H1 (cell line): ENCODE data around the gene PEX16. TPM values are rescaled to one million over a fixed set of nuclear protein-coding genes. Genes with fewer than 3 reads are reported as not detected.

Experiments
- CTCF ChIA-PET: fragments of 300-600 bp; sonication (Branson Sonifier 250); formaldehyde crosslinking; loops from one replicate; lab custom pipeline; 2021; ENCODE audit not compliant: partially characterized antibody; lab: Charles Lee
- POLR2A ChIA-PET: fragments of 300-600 bp; sonication (Branson Sonifier 250); formaldehyde crosslinking; loops from one replicate; lab custom pipeline; 2021; ENCODE audit warnings: inconsistent platforms; ENCODE audit not compliant: partially characterized antibody; lab: Charles Lee
- DNase-seq, 2 experiments: peaks; one replicate each; pipeline versions ENCODE4 v3.0.0 to v3.0.0-alpha.2; 2010 to 2022; ENCODE audit warnings: low spot score in 2 of 2, low read depth in 1 of 2, mixed read lengths in 1 of 2
- FAIRE-seq: peaks from 2 replicates; lab custom pipeline; 2011; peaks lifted over from hg19 to GRCh38; lab: Jason Lieb, UNC
- H2AFZ ChIP-seq: 2 replicates; pipeline ENCODE4 v1.8.1; 2012; ENCODE audit warnings: low read length, inconsistent platforms
- H2AK5ac ChIP-seq: 2 replicates; pipeline ENCODE4 v1.6.1; 2013; ENCODE audit warnings: low read depth, low read length
- H2BK120ac ChIP-seq: replicated peaks from 2 replicates; pipeline ENCODE3; 2013; ENCODE audit warnings: low read depth, low read length, inconsistent platforms
- H2BK12ac ChIP-seq: 2 replicates; pipeline ENCODE4 v1.6.1; 2013; ENCODE audit warnings: low read depth, low read length
- H2BK15ac ChIP-seq: 2 replicates; pipeline ENCODE4 v1.6.1; 2013; ENCODE audit warnings: low read length
- H2BK20ac ChIP-seq: 2 replicates; pipeline ENCODE4 v1.6.1; 2013; ENCODE audit warnings: low read length
- H2BK5ac ChIP-seq: 2 replicates; pipeline ENCODE4 v1.6.1; 2013; ENCODE audit warnings: low read depth, low read length
- H3K14ac ChIP-seq: 2 replicates; pipeline ENCODE4 v1.6.1; 2013; ENCODE audit warnings: inconsistent platforms; ENCODE audit not compliant: insufficient read length
- H3K18ac ChIP-seq: 2 replicates; pipeline ENCODE4 v1.6.1; 2013; ENCODE audit warnings: low read length; ENCODE audit errors: extremely low read depth
- H3K23ac ChIP-seq: 2 replicates; pipeline ENCODE4 v1.6.1; 2013; ENCODE audit warnings: inconsistent platforms; ENCODE audit not compliant: insufficient read length
- H3K23me2 ChIP-seq: 2 replicates; pipeline ENCODE4 v1.6.1; 2013; ENCODE audit warnings: low read depth, low read length
- H3K27ac ChIP-seq: 2 replicates; pipeline ENCODE4 v1.6.1; 2011; ENCODE audit warnings: low read depth, low read length, inconsistent platforms
- H3K27me3 ChIP-seq, 4 experiments: replicated peaks in 1 of 4; 1 replicate in 1 of 4; 2 replicates in 3 of 4; pipeline versions ENCODE4 v1.6.1 to v1.8.1; 2011 to 2013; ENCODE audit warnings: low read length in 3 of 4, mild to moderate bottlenecking in 3 of 4, inconsistent platforms in 2 of 4, mixed read lengths in 2 of 4, moderate library complexity in 1 of 4; ENCODE audit not compliant: control insufficient read depth in 3 of 4, insufficient read depth in 3 of 4; ENCODE audit errors: extremely low read depth in 1 of 4
- H3K36me3 ChIP-seq, 4 experiments: 2 replicates each; pipeline versions ENCODE4 v1.6.1 to v1.8.1; 2011 to 2013; ENCODE audit warnings: mild to moderate bottlenecking in 4 of 4, low read length in 3 of 4, moderate library complexity in 2 of 4, control low read depth in 1 of 4, inconsistent platforms in 1 of 4; ENCODE audit not compliant: insufficient read depth in 4 of 4, control insufficient read depth in 2 of 4
- H3K4ac ChIP-seq: replicated peaks from 2 replicates; pipeline ENCODE3; 2013; ENCODE audit warnings: low read length, low read depth, mixed read lengths, inconsistent platforms; ENCODE audit not compliant: insufficient read length
- H3K4me1 ChIP-seq, 4 experiments: replicated peaks in 1 of 4; 1 replicate in 1 of 4; 2 replicates in 3 of 4; pipeline versions ENCODE4 v1.6.1 to v1.8.1; 2011 to 2013; ENCODE audit warnings: low read length in 3 of 4, inconsistent platforms in 2 of 4, mixed read lengths in 1 of 4; ENCODE audit not compliant: insufficient read depth in 4 of 4, control insufficient read depth in 3 of 4
- H3K4me2 ChIP-seq, 2 experiments: 2 replicates each; pipeline versions ENCODE4 v1.6.1 to v1.8.1; 2011 to 2013; ENCODE audit warnings: low read depth in 2 of 2, low read length in 2 of 2, control low read depth in 1 of 2, inconsistent platforms in 1 of 2, mild to moderate bottlenecking in 1 of 2; ENCODE audit not compliant: insufficient read depth in 1 of 2
- H3K4me3 ChIP-seq, 4 experiments: fragments of 200-600, 300-600 bp in 1 of 4; sonication (generic), shearing (Covaris generic), sonication (Bioruptor Twin) in 1 of 4; 2 replicates each; pipeline versions ENCODE4 v1.5.1 to v1.8.1; 2011 to 2016; ENCODE audit warnings: low read length in 4 of 4, low read depth in 3 of 4, control low read depth in 2 of 4, inconsistent platforms in 2 of 4, mild to moderate bottlenecking in 2 of 4, mixed read lengths in 1 of 4, moderate library complexity in 1 of 4; ENCODE audit not compliant: insufficient read depth in 2 of 4; ENCODE audit errors: extremely low read depth in 1 of 4
- H3K56ac ChIP-seq: replicated peaks from 2 replicates; pipeline ENCODE3; 2013; ENCODE audit warnings: low read depth, mild to moderate bottlenecking, mixed read lengths, low read length, inconsistent platforms; ENCODE audit not compliant: insufficient read length
- H3K79me1 ChIP-seq: 2 replicates; pipeline ENCODE4 v1.6.1; 2013; ENCODE audit warnings: low read depth, low read length, control low read depth
- H3K79me2 ChIP-seq, 2 experiments: 2 replicates each; pipeline versions ENCODE4 v1.6.1 to v1.8.1; 2012 to 2013; ENCODE audit warnings: low read length in 2 of 2, mild to moderate bottlenecking in 2 of 2, inconsistent platforms in 1 of 2; ENCODE audit not compliant: insufficient read depth in 2 of 2, control insufficient read depth in 1 of 2
- H3K9ac ChIP-seq, 4 experiments: replicated peaks in 1 of 4; 1 replicate in 1 of 4; 2 replicates in 3 of 4; pipeline versions ENCODE4 v1.6.1 to v1.8.1; 2011 to 2013; ENCODE audit warnings: low read depth in 3 of 4, low read length in 3 of 4, control low read depth in 2 of 4, mild to moderate bottlenecking in 2 of 4, moderate library complexity in 2 of 4, inconsistent platforms in 1 of 4; ENCODE audit errors: extremely low read depth in 1 of 4
- H3K9me3 ChIP-seq, 2 experiments: 2 replicates each; pipeline versions ENCODE4 v1.6.1 to v1.8.1; 2012 to 2013; ENCODE audit warnings: mild to moderate bottlenecking in 2 of 2, moderate library complexity in 2 of 2, control low read depth in 1 of 2, inconsistent platforms in 1 of 2, low read depth in 1 of 2, low read length in 1 of 2, mixed read lengths in 1 of 2; ENCODE audit not compliant: insufficient read depth in 2 of 2
- H4K20me1 ChIP-seq, 2 experiments: replicated peaks in 1 of 2; 2 replicates each; pipeline versions ENCODE3 to v1.8.1; 2011 to 2013; ENCODE audit warnings: inconsistent platforms in 2 of 2, low read length in 2 of 2, mild to moderate bottlenecking in 1 of 2; ENCODE audit not compliant: insufficient read depth in 2 of 2, control insufficient read depth in 1 of 2
- H4K5ac ChIP-seq: 2 replicates; pipeline ENCODE4 v1.6.1; 2013; ENCODE audit warnings: low read length, low read depth, mixed read lengths, inconsistent platforms; ENCODE audit not compliant: insufficient read length
- H4K8ac ChIP-seq: 2 replicates; pipeline ENCODE4 v1.8.0; 2013; ENCODE audit warnings: mild to moderate bottlenecking, moderate library complexity, low read length, inconsistent platforms; ENCODE audit not compliant: insufficient read depth; ENCODE audit errors: extremely low read depth
- H4K91ac ChIP-seq: replicated peaks from 2 replicates; pipeline ENCODE3; 2013; ENCODE audit warnings: low read length, mixed read lengths, inconsistent platforms; ENCODE audit not compliant: insufficient read length
- BCL11A ChIP-seq, 2 experiments: IDR thresholded peaks; one replicate each; pipeline ENCODE4 v1.6.1; 2011; ENCODE audit warnings: low read depth in 2 of 2, low read length in 2 of 2, mild to moderate bottlenecking in 2 of 2
- HDAC2 ChIP-seq, 2 experiments: fragments of 300-600 bp in 1 of 2; sonication (generic) in 1 of 2; IDR thresholded peaks; 2 replicates each; pipeline ENCODE4 v1.6.1; 2011 to 2012; ENCODE audit warnings: low read depth in 2 of 2, low read length in 2 of 2, mild to moderate bottlenecking in 2 of 2, moderate library complexity in 2 of 2, borderline replicate concordance in 1 of 2, inconsistent platforms in 1 of 2
- JUND ChIP-seq: IDR thresholded peaks from 2 replicates; pipeline ENCODE4 v1.6.1; 2011; ENCODE audit warnings: mild to moderate bottlenecking, improper control_type of control experiment, low read length
- RBBP5 ChIP-seq: IDR thresholded peaks from 2 replicates; pipeline ENCODE4 v1.7.1; 2012; ENCODE audit warnings: low read depth, mild to moderate bottlenecking, inconsistent platforms, low read length, moderate library complexity, borderline replicate concordance
- SP4 ChIP-seq: IDR thresholded peaks from 2 replicates; pipeline ENCODE4 v1.6.1; 2012; ENCODE audit warnings: low read length, inconsistent platforms
- SUZ12 ChIP-seq: fragments of 200-600 bp; sonication (generic); IDR thresholded peaks from 2 replicates; pipeline ENCODE4 v1.6.1; 2012; ENCODE audit warnings: mild to moderate bottlenecking, inconsistent platforms, low read length, moderate library complexity, mixed read lengths
- ZNF274 ChIP-seq: IDR thresholded peaks from 2 replicates; pipeline ENCODE4 v1.7.0; 2012; ENCODE audit warnings: low read length, borderline replicate concordance; ENCODE audit errors: extremely low read depth
- WGBS, 2 experiments: shearing (Covaris generic) in 1 of 2; methylation state at CpG; one replicate each; pipeline versions ENCODE4 v1.1.6 to v1.1.7; 2013 to 2015; ENCODE audit warnings: low lambda C conversion rate in 2 of 2, mixed read lengths in 2 of 2, inconsistent platforms in 1 of 2, low coverage in 1 of 2, missing lambda C conversion rate in 1 of 2; ENCODE audit not compliant: insufficient replicate concordance in 2 of 2, insufficient coverage in 1 of 2, insufficient read length in 1 of 2; ENCODE audit errors: extremely low coverage in 1 of 2, missing lambda C conversion rate in 1 of 2; 5-methylcytosine and 5-hydroxymethylcytosine counted together
- polyA plus RNA-seq, 7 experiments: library from polyadenylated mRNA; depleted of rRNA in 3 of 7; stranded (reverse) in 5 of 7; unstranded in 2 of 7; fragments of >200 nt in 5 of 7; fragments of 200-250 nt in 2 of 7; gene quantifications; 1 replicate in 5 of 7; 2 replicates in 1 of 7; 4 replicates in 1 of 7; pipeline versions ENCODE4 v1.2.1 to v1.2.3, GENCODE V29; 2011 to 2013; ENCODE audit warnings: missing spikeins in 2 of 7, mixed read lengths in 2 of 7
- total RNA-seq: library from RNA; stranded (reverse); fragmentation: NEBNext Ultra II Directional; extraction: Animal tissue kit (Norgen Biotek cat#: 25700); gene quantifications from 2 replicates; pipeline ENCODE4 v1.2.1, GENCODE V29; 2021
- TF ChIP-seq, protein P1 (sequence below), 3 experiments: IDR thresholded peaks; 1 replicate in 2 of 3; 2 replicates in 1 of 3; pipeline versions ENCODE4 v1.5.1 to v1.6.1; 2011; ENCODE audit warnings: low read length in 3 of 3, mild to moderate bottlenecking in 3 of 3, inconsistent platforms in 2 of 3, low read depth in 1 of 3, moderate library complexity in 1 of 3; ENCODE audit not compliant: insufficient read depth in 1 of 3; ENCODE audit errors: control extremely low read depth in 1 of 3

Gene PEX16
- total and polyA plus RNA-seq, 2 of the 8 experiments (the other 6 are each of a cell fraction or from before 2014, with no cell fraction given) = 29.2 to 36.0 TPM

DNA sequence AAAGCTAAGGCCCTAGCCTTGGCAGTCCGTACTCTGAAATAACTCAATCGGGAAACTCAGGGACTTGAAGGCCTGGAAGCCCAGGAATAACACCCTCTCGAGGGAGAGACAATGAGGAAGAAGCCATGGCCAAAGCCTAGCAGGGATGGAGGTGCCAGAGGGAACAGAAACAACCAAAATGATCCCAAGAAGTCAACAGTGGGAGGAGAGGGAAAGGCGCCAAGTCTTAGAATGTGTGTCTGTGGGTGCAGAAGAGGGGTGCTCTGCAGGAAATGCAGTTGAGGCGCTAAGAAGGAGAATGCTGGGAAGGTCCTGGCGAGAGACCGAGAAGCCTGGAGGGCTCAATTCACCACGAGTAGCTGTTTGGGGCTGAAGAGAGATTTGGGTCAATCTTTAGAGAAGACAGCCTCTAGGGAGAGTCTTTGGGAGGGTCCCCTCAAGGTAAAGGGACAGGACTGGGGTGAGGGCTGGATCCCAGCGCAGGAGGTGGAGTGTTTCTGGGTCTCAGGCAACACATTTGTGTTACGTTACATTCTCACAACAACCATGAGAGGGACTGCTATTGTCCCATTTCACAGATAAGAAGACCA lies 33.0 kb downstream of the PEX16 start:
- no peak overlapping the region for H4K8ac ChIP-seq
- no peak overlapping the region for H2BK20ac ChIP-seq
- WGBS, 2 experiments = 86% methylated on average over 10 of the region's 10 CpGs; no CpG with 5 or more reads in 1 of the 2 experiments
- no peak overlapping the region for H2AK5ac ChIP-seq
- no peak overlapping the region for H4K91ac ChIP-seq
- H3K36me3 ChIP-seq = no peaks in the 10 kb centered on the region; a peak in 2 of 8 replicates
- H3K27ac ChIP-seq = no peak overlapping the region
- H3K23me2 ChIP-seq = peaks cover 8% of the 10 kb centered on the region; the same call in 1 of the 2 replicates
- no peak overlapping the region for H3K23ac ChIP-seq
- H2AFZ ChIP-seq = no peak overlapping the region
- H3K9ac ChIP-seq = no peak overlapping the region
- no peak overlapping the region; the same call in 1 of the 2 replicates for H2BK15ac ChIP-seq
- no peaks in the 10 kb centered on the region; a peak in 1 of 4 replicates for H3K79me2 ChIP-seq
- H4K5ac ChIP-seq = no peak overlapping the region
- DNase-seq = no peak
- ChIA-PET POLR2A (interaction anchor here (1.0 to 2.6 kb wide), 4 partner anchors 10 to 98 kb away, joined by 3 to 12 read pairs (median 7); partner anchors contain the start of gene LARGE2), CTCF (interaction anchor here (1.6 to 5.2 kb wide), 3 partner anchors 9 to 14 kb away, joined by 6 to 41 read pairs (median 8); no protein-coding TSS in a partner anchor)
- no peak overlapping the region for H3K56ac ChIP-seq
- no peak overlapping the region for H3K4ac ChIP-seq
- no peaks in the 10 kb centered on the region for H3K79me1 ChIP-seq
- no peaks in the 10 kb centered on the region for H3K9me3 ChIP-seq
- peak overlapping the region; percentile 14 to 46 (median 15); a peak in 5 of 8 replicates for H3K4me3 ChIP-seq
- H3K4me1 ChIP-seq = peaks cover 0 to 10% (median 5%) of the 10 kb centered on the region in 4 experiments; a peak in 5 of 7 replicates
- H2BK12ac ChIP-seq = 0 out of 2 replicates have a peak overlapping the region, but pooled peaks have one; percentile 9
- no peaks in the 10 kb centered on the region; a peak in 2 of 7 replicates for H3K27me3 ChIP-seq
- H2BK120ac ChIP-seq = no peak overlapping the region
- H3K4me2 ChIP-seq = peak overlapping the region; percentile 62 to 75
- peaks cover 0 to 11% of the 10 kb centered on the region in 2 experiments for H4K20me1 ChIP-seq
- H3K14ac ChIP-seq = no peak overlapping the region
- no peak for FAIRE-seq
- no peak overlapping the region for H2BK5ac ChIP-seq
- no peak overlapping the region for H3K18ac ChIP-seq
- TF ChIP-seq SP4 (no peak), SUZ12 (no peak), BCL11A (IDR thresholded peaks at IDR 0.05; ENCODE audit: low read depth in 2 of 2, low read length in 2 of 2) (no peak), JUND (no peak), ZNF274 (no peak), RBBP5 (no peak), HDAC2 (IDR thresholded peaks at IDR 0.05; ENCODE audit: borderline replicate concordance in 1 of 2, low read depth in 2 of 2, low read length in 2 of 2) (no peak)
- TF ChIP-seq, protein P1, sequence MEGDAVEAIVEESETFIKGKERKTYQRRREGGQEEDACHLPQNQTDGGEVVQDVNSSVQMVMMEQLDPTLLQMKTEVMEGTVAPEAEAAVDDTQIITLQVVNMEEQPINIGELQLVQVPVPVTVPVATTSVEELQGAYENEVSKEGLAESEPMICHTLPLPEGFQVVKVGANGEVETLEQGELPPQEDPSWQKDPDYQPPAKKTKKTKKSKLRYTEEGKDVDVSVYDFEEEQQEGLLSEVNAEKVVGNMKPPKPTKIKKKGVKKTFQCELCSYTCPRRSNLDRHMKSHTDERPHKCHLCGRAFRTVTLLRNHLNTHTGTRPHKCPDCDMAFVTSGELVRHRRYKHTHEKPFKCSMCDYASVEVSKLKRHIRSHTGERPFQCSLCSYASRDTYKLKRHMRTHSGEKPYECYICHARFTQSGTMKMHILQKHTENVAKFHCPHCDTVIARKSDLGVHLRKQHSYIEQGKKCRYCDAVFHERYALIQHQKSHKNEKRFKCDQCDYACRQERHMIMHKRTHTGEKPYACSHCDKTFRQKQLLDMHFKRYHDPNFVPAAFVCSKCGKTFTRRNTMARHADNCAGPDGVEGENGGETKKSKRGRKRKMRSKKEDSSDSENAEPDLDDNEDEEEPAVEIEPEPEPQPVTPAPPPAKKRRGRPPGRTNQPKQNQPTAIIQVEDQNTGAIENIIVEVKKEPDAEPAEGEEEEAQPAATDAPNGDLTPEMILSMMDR (IDR thresholded peaks at IDR 0.05; ENCODE audit: control extremely low read depth in 1 of 3, insufficient read depth in 1 of 3, low read depth in 1 of 3, low read length in 3 of 3) = no peak
